ENCODE results near the gene CFAP46.

Gene CFAP46

GRCh38 chr10:132817701-132818211 is 124.6 kb downstream of the CFAP46 start:
- no peak for DNase-seq

- DNase-seq, result no peak
These were observed 125.7 kb downstream of the CFAP46 start for GRCh38 chr10:132816718-132817117.

GRCh38 chr10:132815168-132815857 is 127.1 kb downstream of the CFAP46 start:
- DNase-seq, result no peak

DNA sequence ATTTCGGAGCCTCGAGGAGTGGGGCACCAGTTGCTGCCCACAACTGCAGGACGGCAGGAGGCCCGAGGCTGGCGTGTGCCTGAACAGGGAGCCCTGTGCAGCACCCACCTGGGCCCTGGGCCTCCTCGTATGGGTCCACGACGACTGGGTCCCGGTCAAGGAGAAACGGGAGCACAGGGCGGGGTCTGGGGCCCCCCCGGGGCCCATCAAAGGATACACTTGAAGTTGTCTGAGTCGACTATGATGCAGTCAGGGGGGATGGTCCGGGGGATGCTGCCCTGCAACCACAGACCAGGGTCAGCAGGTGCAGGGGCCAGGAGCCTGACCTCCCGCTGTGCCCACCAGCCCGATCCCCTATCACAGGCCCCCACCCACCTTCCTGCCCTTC is 127.9 kb downstream of the CFAP46 start:
- no peak for DNase-seq

- no peak for DNase-seq
These were observed 128.6 kb downstream of the CFAP46 start for GRCh38 chr10:132813560-132814468.

DNA sequence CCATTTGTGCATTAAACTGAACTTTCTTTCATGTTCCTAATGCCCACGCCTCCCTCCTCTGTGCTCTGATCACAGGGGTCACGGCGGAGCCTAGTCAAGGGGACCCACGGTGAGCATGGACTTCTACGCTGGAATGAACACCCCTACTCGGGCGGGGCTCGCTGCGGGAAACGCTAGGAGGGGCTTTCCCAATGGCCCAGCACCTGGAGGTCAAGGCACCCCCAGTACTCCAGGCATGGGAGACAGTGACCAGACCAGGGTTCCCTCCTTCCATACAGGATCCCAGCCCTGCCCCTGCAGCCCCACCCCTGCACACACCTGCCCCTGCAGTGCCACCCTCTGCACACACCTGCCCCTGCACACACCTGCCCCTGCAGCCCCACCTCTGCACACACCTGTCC is 129.4 kb downstream of the CFAP46 start:
- DNase-seq, result no peak

- no peak for DNase-seq
These were observed 129.8 kb downstream of the CFAP46 start for GRCh38 chr10:132812520-132812919.

DNA sequence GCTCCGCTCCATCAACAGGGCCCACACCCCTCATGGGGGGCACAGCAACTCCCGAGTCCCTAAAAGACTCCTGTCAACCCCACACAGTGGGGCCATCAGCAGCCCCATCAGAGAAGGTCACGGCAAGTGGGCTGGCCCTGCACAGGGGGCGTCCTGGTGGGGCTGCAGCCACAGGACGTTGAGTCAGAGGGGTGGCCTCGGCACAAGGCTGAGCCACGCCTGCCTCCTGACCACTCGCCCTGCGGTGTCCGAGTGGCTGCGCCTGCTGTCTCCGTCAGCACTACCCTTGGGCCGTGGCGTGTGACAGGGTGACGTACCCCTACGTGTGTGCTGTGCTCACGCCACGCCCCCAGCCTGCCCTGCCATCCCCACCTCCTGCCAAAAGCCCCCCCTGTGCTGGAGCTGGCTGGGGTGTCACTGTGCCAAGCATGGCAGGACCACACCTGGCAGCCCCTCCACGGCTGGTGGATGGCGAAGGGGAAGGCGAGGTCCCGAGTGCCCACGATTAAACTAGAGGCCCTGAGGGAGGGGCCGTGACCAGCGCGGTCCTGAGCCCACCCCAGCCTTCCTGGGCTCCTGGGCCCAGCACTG is 130.4 kb downstream of the CFAP46 start:
- DNase-seq, result no peak

DNA sequence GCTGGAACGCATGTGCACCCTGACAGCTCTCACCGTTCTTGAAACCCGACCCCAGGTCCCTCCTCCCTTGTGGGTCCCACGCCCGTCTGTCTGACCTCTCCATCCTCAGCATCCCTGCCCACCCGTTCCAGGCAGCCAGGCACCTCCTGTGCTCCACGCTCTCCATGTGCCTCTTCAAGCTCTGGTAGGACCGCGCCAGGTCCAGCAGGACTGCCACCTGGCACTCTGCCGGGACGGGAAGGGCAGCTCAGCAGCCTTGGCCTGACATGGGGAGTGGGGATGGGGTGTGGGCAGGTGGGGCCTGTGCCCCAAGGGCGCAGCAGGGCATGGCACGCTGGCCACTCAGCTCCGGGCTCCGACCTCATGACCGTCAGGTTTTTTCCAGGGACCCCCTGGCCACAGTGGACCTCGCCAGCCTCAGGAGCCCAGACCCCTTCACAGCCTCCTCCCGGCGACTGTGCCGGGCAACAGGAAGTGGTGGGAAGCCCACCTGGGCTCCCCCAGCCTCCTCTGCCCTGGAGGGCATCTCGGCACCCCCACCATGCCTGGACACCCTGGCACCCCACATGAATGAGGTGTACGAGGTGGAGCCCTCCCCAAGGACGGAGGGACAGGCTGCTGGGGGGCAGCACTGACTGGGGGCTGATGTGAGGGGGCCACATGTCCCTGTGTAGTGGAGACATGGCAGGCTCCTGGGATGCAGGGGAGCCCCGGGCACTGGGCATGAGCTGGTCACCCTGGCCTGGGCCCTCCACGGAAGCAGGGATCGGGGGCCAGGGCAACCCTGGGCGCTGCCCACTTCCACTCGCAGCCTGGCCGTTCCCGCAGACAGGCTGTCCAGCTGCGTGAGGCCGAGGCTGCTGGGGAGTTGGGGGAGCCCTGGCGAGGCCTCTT is 131.3 kb downstream of the CFAP46 start:
- no peak for DNase-seq

DNA sequence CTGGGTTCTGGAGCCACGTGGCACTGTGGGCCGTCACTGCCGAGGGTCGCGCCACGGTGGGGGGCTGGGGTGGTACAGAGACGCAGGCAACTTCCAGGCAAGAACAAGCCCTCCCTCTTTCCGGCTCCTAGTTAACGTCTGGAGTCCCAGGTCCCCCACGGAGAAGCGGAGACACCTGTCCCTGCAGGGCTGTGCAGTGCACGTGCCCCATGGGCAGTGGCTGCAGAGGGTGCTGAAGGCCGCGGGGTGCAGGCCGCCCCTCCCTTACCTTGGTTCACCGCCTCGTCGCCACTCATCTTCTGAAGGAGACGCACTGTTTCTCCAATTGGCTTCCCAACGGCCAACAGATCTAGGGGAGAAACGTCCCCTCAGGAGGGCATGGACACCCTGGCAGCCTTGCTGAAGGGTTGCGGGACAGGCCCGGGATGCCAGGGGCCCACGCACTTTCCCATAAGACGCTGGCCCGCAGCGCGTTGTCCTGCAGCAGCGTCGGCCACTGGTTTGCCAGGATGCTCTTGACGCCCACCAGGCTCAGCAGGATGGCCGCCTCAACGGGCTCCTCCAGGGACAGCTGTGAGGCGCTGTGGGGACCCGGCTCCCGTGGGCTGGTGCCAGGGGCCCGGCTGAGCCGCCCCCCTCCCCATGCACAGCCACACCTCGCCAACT is 132.1 kb downstream of the CFAP46 start:
- no peak for DNase-seq

- DNase-seq, result no peak
These were observed 132.9 kb downstream of the CFAP46 start for GRCh38 chr10:132809232-132810140.

- no peak for DNase-seq
These were observed 133.8 kb downstream of the CFAP46 start for GRCh38 chr10:132808383-132809231.

DNA sequence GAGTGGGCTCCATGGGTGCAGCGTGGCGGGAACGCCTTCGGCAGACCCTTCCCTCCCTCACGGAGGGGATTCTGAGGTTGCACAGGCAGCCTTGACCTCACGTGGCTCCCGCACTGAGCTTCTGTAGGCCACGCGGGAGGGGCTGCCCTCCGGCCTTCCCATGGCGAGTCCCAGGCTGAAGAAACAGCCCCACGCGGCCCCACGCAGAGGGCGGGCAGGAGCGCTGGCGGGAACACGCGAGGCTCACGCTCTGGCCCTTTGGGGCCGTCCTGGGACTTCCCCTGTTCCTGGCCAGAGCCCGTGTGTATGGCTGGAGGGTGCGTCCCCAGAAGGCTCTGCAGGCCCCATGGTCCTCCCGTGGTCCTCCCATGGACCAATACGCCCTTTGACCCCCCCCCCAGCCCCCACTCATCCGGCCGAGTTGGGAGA is 134.7 kb downstream of the CFAP46 start:
- no peak for DNase-seq

DNA sequence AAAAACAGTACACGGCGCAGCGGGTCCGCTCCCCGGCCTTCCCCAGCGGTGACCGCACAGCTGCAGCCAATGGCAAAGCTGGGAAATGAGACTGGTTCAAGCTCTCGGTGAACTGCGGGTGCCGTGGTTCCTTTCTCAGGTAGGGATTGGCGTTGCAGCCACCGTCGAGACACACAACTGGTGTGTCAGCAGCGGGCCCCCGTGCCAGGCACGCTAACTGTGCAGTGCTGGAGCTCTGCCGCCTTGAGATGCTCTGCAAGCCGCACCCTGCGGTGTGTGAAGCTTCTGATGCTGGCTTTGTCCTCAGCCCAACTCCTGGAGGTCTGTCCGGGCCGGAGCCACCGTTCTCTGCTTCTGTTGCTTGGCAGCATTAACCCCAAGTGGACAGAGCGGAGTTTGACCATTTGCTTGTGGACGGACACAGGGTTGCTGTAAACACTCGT is 135.8 kb downstream of the CFAP46 start:
- DNase-seq, result no peak

GRCh38 chr10:132806110-132806509 is 136.3 kb downstream of the CFAP46 start:
- no peak for DNase-seq

- no peak for DNase-seq
These were observed 136.8 kb downstream of the CFAP46 start for GRCh38 chr10:132805599-132805998.

- no peak for DNase-seq
These were observed 137.5 kb downstream of the CFAP46 start for GRCh38 chr10:132804785-132805426.

- DNase-seq, result no peak
These were observed 138.1 kb downstream of the CFAP46 start for GRCh38 chr10:132804287-132804686.

Data from CD4-positive, alpha-beta T cell treated with Interleukin-1 beta for 1 hour (primary cell).